ENCODE results near the gene PPP5C.

Gene PPP5C

GRCh38 chr19:46426035-46426505 lies 79.2 kb downstream of the PPP5C start:
- H3K9ac ChIP-seq, result no peak overlapping the region
- no peak overlapping the region for H2AFZ ChIP-seq (ENCODE audit: low read depth)
- no peak overlapping the region for H3K4me3 ChIP-seq (IDR thresholded peaks at IDR 0.05; ENCODE audit: insufficient read depth, low read depth, low read length)

GRCh38 chr19:46426506-46427162 lies 79.7 kb downstream of the PPP5C start:
- Histone ChIP-seq H3K4me3 (IDR thresholded peaks at IDR 0.05; ENCODE audit: insufficient read depth, low read depth, low read length) (no peak overlapping the region), H3K36me3 (ENCODE audit: insufficient read depth) (no peaks in the 10 kb centered on the region), H3K9ac (no peak overlapping the region)

More at GRCh38 chr19:46426035-46426505, 79.2 kb downstream of the PPP5C start:
- Histone ChIP-seq H4K20me1 (ENCODE audit: insufficient read depth) (no peaks in the 10 kb centered on the region), H3K79me2 (ENCODE audit: insufficient read depth, low read depth) (no peaks in the 10 kb centered on the region), H3K36me3 (ENCODE audit: insufficient read depth) (no peaks in the 10 kb centered on the region), H3K4me1 (ENCODE audit: low read depth, poor library complexity, severe bottlenecking) (no peaks in the 10 kb centered on the region), H3K4me2 (no peak overlapping the region), H3K27me3 (ENCODE audit: insufficient read depth, low read depth) (peaks cover 77% of the 10 kb centered on the region), H3K27ac (no peak overlapping the region)
- TF ChIP-seq CTCF (conservative IDR thresholded peaks at IDR 0.05; ENCODE audit: low read depth, low read length), result no peak

GRCh38 chr19:46427518-46428045 lies 80.7 kb downstream of the PPP5C start:
- peaks cover 79% of the 10 kb centered on the region for H3K27me3 ChIP-seq (ENCODE audit: insufficient read depth, low read depth)
- no peak overlapping the region for H2AFZ ChIP-seq (ENCODE audit: low read depth)
- H3K4me2 ChIP-seq, result no peak overlapping the region
- no peaks in the 10 kb centered on the region for H3K36me3 ChIP-seq (ENCODE audit: insufficient read depth)
- H3K27ac ChIP-seq, result no peak overlapping the region
- no peaks in the 10 kb centered on the region for H3K4me1 ChIP-seq (ENCODE audit: low read depth, poor library complexity, severe bottlenecking)
- no peak overlapping the region for H3K9ac ChIP-seq
- no peak overlapping the region for H3K4me3 ChIP-seq (IDR thresholded peaks at IDR 0.05; ENCODE audit: insufficient read depth, low read depth, low read length)
- H3K79me2 ChIP-seq (ENCODE audit: insufficient read depth, low read depth), result no peaks in the 10 kb centered on the region
- H4K20me1 ChIP-seq (ENCODE audit: insufficient read depth), result no peaks in the 10 kb centered on the region
- no peak for TF ChIP-seq CTCF (conservative IDR thresholded peaks at IDR 0.05; ENCODE audit: low read depth, low read length)

More at GRCh38 chr19:46426506-46427162, 79.7 kb downstream of the PPP5C start:
- Histone ChIP-seq H3K27me3 (ENCODE audit: insufficient read depth, low read depth) (peaks cover 81% of the 10 kb centered on the region), H3K79me2 (ENCODE audit: insufficient read depth, low read depth) (no peaks in the 10 kb centered on the region), H3K27ac (no peak overlapping the region), H4K20me1 (ENCODE audit: insufficient read depth) (no peaks in the 10 kb centered on the region), H3K4me1 (ENCODE audit: low read depth, poor library complexity, severe bottlenecking) (no peaks in the 10 kb centered on the region), H3K4me2 (no peak overlapping the region), H2AFZ (ENCODE audit: low read depth) (no peak overlapping the region)
- no peak for TF ChIP-seq CTCF (conservative IDR thresholded peaks at IDR 0.05; ENCODE audit: low read depth, low read length)

- Histone ChIP-seq H3K79me2 (ENCODE audit: insufficient read depth, low read depth) (no peaks in the 10 kb centered on the region), H3K9ac (no peak within 1 kb of the TSS), H2AFZ (ENCODE audit: low read depth) (no peak within 1 kb of the TSS), H3K27me3 (ENCODE audit: insufficient read depth, low read depth) (peaks cover 73% of the 10 kb centered on the region), H3K4me1 (ENCODE audit: low read depth, poor library complexity, severe bottlenecking) (no peaks in the 10 kb centered on the region), H3K27ac (no peak within 1 kb of the TSS), H3K4me2 (no peak within 1 kb of the TSS), H3K4me3 (IDR thresholded peaks at IDR 0.05; ENCODE audit: insufficient read depth, low read depth, low read length) (no peak within 1 kb of the TSS), H4K20me1 (ENCODE audit: insufficient read depth) (no peaks in the 10 kb centered on the region), H3K36me3 (ENCODE audit: insufficient read depth) (no peaks in the 10 kb centered on the region)
- TF ChIP-seq CTCF (conservative IDR thresholded peaks at IDR 0.05; ENCODE audit: low read depth, low read length), result no peak
Measured at GRCh38 chr19:46428239-46429135, 81.6 kb downstream of the PPP5C start, which contains the start of gene PNMA8C. Gene PNMA8C, minus strand, starts transcription at chr19:46428936. Its CDS starts 577 bp downstream, at chr19:46428359.
